DOHH2 (cell line): ENCODE data around the gene ETNK2.

Source experiments
- H3F3A ChIP-seq: fragments of 200-600 bp; sonication (generic), shearing (Covaris generic); 2 replicates; pipeline ENCODE4 v1.6.0; 2016; ENCODE audit warnings: antibody characterized with exemption, mild to moderate bottlenecking; ENCODE audit not compliant: control insufficient read depth, insufficient read depth
- H3K27ac ChIP-seq: fragments of 200-600 bp; sonication (generic); 2 replicates; pipeline ENCODE4 v1.5.1; 2014; ENCODE audit warnings: low read depth, mild to moderate bottlenecking, low read length, moderate library complexity
- H3K27me3 ChIP-seq: fragments of 200-600 bp; sonication (generic); 2 replicates; pipeline ENCODE4 v1.6.1; 2014; ENCODE audit warnings: mild to moderate bottlenecking, low read length, mixed read lengths; ENCODE audit not compliant: control insufficient read depth
- H3K36me3 ChIP-seq: fragments of 200-600 bp; sonication (generic); 2 replicates; pipeline ENCODE4 v1.6.1; 2014; ENCODE audit warnings: mild to moderate bottlenecking, low read length, moderate library complexity, mixed read lengths; ENCODE audit not compliant: control insufficient read depth
- H3K4me1 ChIP-seq: fragments of 200-600 bp; sonication (generic); 2 replicates; pipeline ENCODE4 v1.6.1; 2014; ENCODE audit warnings: mild to moderate bottlenecking, low read length, mixed read lengths; ENCODE audit not compliant: control insufficient read depth
- H3K4me2 ChIP-seq: fragments of 200-600 bp; sonication (generic); 2 replicates; pipeline ENCODE4 v1.6.0; 2014; ENCODE audit warnings: mild to moderate bottlenecking, low read length, moderate library complexity
- H3K4me3 ChIP-seq: fragments of 200-600 bp; sonication (generic); 2 replicates; pipeline ENCODE4 v1.5.1; 2014; ENCODE audit warnings: mild to moderate bottlenecking, low read length, mixed read lengths
- H3K79me2 ChIP-seq: fragments of 200-600 bp; sonication (generic); 2 replicates; pipeline ENCODE4 v1.6.1; 2014; ENCODE audit warnings: mild to moderate bottlenecking, low read length, mixed read lengths; ENCODE audit not compliant: control insufficient read depth
- H3K9me2 ChIP-seq: fragments of 200-600 bp; sonication (generic); replicated peaks from 2 replicates; pipeline ENCODE4 v1.6.1; 2014; ENCODE audit warnings: mild to moderate bottlenecking, low read length, mixed read lengths; ENCODE audit not compliant: control insufficient read depth
- H3K9me3 ChIP-seq: fragments of 200-600 bp; sonication (generic); 2 replicates; pipeline ENCODE4 v1.6.1; 2014; ENCODE audit warnings: antibody characterized with exemption, low read length, mixed read lengths; ENCODE audit not compliant: control insufficient read depth, insufficient read depth
- H4K20me1 ChIP-seq: fragments of 200-600 bp; sonication (generic); 2 replicates; pipeline ENCODE4 v1.6.0; 2014; ENCODE audit warnings: low read depth, mild to moderate bottlenecking, antibody characterized with exemption, low read length, moderate library complexity; ENCODE audit not compliant: control insufficient read depth, insufficient read depth
- EZH2phosphoT487 ChIP-seq: fragments of 200-600 bp; sonication (generic); IDR thresholded peaks from 2 replicates; pipeline ENCODE4 v1.6.1; 2017; ENCODE audit warnings: borderline replicate concordance, mild to moderate bottlenecking, antibody characterized with exemption, low read length, moderate library complexity, mixed read lengths
- TF ChIP-seq, protein P1 (sequence below): fragments of 200-600 bp; sonication (generic); IDR thresholded peaks from one replicate; pipeline ENCODE4 v1.5.1; 2014; ENCODE audit warnings: antibody characterized with exemption, mild to moderate bottlenecking, low read depth, low read length; ENCODE audit not compliant: poor library complexity, severe bottlenecking

ETNK2 gene

DNA sequence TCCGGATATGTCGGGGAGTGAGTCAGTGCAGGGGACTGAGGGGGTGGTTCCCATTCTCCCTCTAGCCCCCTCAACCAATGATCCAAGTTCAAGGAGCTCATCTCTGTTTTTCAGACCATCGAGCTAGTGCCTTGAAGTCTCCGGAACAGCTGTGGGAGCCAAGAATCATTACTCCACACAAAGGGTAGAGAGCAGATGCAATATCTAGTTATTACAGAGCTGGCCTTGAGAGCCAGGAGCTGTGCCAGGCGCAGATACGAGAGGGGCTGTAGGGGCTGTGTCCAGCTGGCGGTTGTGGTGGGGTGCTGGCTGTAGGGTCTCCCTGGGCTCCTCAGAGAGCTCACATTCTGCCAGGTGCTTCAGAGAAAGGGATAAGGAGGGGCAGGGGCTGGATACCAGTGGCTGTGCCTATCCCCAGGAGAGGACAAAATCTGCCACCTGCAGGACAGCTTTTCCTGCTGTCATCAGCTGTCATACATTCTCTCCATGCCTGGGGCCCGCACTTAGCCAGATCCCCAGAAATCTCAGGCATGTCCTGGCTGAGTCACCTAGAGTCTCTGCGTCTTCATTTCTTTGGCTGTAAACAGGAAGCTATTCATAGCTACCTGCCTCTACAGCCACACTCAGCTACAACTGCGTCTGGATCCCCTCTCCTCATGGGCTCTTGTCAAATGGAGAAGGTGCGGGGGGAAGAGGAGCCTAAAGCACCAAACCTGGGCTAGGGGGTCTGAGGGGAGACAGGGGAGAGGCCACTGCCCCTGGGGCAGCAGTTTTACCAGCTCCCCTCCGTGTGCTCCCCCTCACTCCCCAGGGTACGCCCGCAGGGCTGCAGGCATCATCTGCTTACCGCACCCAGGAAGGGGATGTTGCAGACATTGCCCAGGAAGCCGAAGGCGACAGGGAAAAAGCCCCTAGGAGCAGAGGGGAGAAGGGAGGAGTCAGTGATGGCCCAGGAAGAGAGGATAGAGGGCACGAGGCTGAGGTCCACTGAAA, 46.8 kb upstream of the ETNK2 start:
- Histone ChIP-seq H3K4me2 (no peak overlapping the region), H3K4me1 (no peaks in the 10 kb centered on the region), H3K79me2 (no peaks in the 10 kb centered on the region), H3K27ac (no peak overlapping the region), H3K9me2 (no peaks in the 10 kb centered on the region), H3F3A (no peaks in the 10 kb centered on the region), H3K36me3 (no peaks in the 10 kb centered on the region), H3K27me3 (peaks cover 2% of the 10 kb centered on the region; the same call in 1 of the 2 replicates), H4K20me1 (no peaks in the 10 kb centered on the region), H3K4me3 (no peak overlapping the region), H3K9me3 (peaks cover 2% of the 10 kb centered on the region)
- TF ChIP-seq EZH2phosphoT487 = no peak
- TF ChIP-seq, protein P1, sequence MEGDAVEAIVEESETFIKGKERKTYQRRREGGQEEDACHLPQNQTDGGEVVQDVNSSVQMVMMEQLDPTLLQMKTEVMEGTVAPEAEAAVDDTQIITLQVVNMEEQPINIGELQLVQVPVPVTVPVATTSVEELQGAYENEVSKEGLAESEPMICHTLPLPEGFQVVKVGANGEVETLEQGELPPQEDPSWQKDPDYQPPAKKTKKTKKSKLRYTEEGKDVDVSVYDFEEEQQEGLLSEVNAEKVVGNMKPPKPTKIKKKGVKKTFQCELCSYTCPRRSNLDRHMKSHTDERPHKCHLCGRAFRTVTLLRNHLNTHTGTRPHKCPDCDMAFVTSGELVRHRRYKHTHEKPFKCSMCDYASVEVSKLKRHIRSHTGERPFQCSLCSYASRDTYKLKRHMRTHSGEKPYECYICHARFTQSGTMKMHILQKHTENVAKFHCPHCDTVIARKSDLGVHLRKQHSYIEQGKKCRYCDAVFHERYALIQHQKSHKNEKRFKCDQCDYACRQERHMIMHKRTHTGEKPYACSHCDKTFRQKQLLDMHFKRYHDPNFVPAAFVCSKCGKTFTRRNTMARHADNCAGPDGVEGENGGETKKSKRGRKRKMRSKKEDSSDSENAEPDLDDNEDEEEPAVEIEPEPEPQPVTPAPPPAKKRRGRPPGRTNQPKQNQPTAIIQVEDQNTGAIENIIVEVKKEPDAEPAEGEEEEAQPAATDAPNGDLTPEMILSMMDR = no peak

DNA sequence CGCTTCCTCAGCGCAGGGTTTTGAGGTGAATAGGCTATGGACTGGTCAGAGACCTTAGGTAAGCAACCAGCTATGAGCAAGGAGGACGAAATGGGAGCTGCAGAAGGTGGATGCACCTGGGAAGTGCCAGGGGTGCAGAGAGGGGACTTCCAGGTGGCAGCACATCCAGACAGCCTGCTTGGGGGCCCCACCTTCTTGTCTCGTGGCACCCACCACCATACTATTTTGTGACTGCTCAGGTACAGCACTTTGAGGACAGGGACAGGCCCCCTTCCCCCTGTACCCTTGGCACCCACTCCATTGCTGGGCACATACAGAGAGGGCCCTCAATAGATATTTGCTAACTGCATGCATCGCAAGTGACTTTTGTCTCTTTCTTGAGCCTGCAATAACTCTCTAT, 45.2 kb upstream of the ETNK2 start:
- no peaks in the 10 kb centered on the region for H3F3A ChIP-seq
- no peaks in the 10 kb centered on the region for H3K4me1 ChIP-seq
- no peaks in the 10 kb centered on the region for H3K79me2 ChIP-seq

DNA sequence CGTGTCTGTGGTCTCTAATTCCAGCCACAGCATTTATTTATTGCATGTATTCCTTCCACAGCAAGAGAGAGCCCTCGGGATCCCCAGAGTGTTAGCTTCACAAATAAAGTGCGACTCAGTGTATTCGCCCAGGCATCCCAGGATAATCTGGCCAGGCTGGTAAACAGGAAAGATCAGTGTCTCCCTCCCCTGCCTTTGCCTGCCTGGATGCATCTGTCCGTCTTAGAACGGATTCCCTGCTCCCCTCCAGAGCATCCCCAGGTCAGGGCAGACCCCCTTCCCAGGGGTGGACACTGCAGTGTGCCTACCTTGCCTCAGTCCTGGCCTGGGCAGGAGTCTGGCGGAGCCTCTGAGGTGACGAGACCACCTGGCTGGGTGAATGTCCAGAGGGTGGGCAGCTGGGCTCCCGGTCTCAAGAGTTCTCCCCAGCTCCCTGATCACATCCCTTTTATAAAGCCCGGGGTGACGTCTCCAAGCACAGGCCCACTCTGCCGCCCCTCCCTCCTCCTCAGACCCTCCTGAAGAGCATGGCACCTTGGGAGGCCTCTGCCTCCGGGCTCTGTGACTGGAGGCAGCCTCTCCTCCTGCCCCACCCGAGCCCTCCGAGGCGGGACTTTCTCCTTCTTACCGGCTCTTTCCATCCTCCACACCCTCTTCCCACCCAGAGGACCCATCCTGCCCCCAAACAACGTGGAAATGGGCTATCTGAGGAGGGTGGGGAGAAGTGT, 44.4 kb upstream of the ETNK2 start, which contains the start of gene KISS1:
TSS of gene KISS1 (minus strand) at position 424 of the 728 bp plus-strand sequence. CDS start 3,615 bp downstream, outside the sequence.
- peaks cover 2% of the 10 kb centered on the region for H3K9me3 ChIP-seq
- TF ChIP-seq, protein P1 = no peak
- no peak for TF ChIP-seq EZH2phosphoT487
- H3K27ac ChIP-seq = no peak within 1 kb of the TSS
- H3K36me3 ChIP-seq = no peaks in the 10 kb centered on the region
- H3K4me3 ChIP-seq = no peak within 1 kb of the TSS
- H3K27me3 ChIP-seq = peaks cover 21% of the 10 kb centered on the region
- no peaks in the 10 kb centered on the region for H3K79me2 ChIP-seq
- no peaks in the 10 kb centered on the region for H3K4me1 ChIP-seq
- H3F3A ChIP-seq = no peaks in the 10 kb centered on the region
- H3K4me2 ChIP-seq = no peak within 1 kb of the TSS
- H3K9me2 ChIP-seq = no peaks in the 10 kb centered on the region
- no peaks in the 10 kb centered on the region for H4K20me1 ChIP-seq

More for the DNA sequence above, 45.2 kb upstream of the ETNK2 start:
- no peaks in the 10 kb centered on the region for H4K20me1 ChIP-seq
- no peak overlapping the region for H3K4me2 ChIP-seq
- no peak overlapping the region for H3K27ac ChIP-seq
- peaks cover 16% of the 10 kb centered on the region for H3K27me3 ChIP-seq
- peaks cover 2% of the 10 kb centered on the region for H3K9me3 ChIP-seq
- no peak for TF ChIP-seq EZH2phosphoT487
- TF ChIP-seq, protein P1 = no peak
- no peaks in the 10 kb centered on the region for H3K36me3 ChIP-seq
- H3K4me3 ChIP-seq = no peak overlapping the region
- H3K9me2 ChIP-seq = no peaks in the 10 kb centered on the region
